ENCODE results near the gene TUBB3.

DNA sequence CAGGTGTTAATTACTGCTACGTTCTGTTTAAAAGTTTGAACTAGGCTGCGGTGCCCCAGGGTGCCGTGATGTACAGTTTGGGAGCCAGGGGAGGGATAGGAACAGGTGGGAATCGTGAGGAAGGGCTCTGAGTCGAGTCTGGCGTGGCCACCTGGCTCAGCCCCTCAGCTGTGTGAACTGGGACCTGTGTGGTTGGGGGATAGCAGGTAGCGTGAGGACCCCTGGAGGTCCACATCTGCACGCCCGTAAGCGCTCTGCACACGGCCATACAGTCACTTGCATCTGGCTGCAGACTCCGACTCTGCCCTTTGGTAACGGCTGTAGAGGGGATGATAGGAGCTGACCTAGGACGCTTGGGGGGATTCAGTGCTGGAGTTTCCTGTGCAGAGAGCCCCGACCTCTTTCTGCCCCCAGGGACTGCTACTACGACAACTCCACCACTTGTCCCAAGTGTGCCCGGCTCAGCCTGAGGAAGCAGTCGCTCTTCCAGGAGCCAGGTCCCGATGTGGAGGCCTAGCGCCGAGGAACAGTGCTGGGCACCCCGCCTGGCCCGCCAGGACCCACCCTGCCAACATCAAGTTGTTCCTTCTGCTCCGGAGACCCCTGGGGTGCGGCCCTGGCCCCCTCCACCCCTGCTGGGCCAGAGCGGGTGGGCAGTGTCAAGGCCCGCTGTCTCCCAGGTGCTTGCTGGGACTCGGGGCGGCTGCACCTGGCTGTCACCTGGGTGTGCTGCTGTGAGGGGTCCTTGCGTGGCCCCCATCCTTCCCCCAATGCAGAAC, 42.5 kb downstream of the TUBB3 start:
- TF ChIP-seq ESRRA (CRISPR knock-in tag; IDR thresholded peaks at IDR 0.05; ENCODE audit: borderline replicate concordance): no peak
- no peak for TF ChIP-seq ZNF416 (CRISPR knock-in tag; IDR thresholded peaks at IDR 0.05)
- no peak for TF ChIP-seq ZNF423 (CRISPR knock-in tag; IDR thresholded peaks at IDR 0.05)
- TF ChIP-seq, protein P1, sequence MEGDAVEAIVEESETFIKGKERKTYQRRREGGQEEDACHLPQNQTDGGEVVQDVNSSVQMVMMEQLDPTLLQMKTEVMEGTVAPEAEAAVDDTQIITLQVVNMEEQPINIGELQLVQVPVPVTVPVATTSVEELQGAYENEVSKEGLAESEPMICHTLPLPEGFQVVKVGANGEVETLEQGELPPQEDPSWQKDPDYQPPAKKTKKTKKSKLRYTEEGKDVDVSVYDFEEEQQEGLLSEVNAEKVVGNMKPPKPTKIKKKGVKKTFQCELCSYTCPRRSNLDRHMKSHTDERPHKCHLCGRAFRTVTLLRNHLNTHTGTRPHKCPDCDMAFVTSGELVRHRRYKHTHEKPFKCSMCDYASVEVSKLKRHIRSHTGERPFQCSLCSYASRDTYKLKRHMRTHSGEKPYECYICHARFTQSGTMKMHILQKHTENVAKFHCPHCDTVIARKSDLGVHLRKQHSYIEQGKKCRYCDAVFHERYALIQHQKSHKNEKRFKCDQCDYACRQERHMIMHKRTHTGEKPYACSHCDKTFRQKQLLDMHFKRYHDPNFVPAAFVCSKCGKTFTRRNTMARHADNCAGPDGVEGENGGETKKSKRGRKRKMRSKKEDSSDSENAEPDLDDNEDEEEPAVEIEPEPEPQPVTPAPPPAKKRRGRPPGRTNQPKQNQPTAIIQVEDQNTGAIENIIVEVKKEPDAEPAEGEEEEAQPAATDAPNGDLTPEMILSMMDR (IDR thresholded peaks at IDR 0.05): no peak

Measured in WTC11 (cell line).